ENCODE results near the gene STX10.
"Not testable (repeated sequence)": the region's sequence is repeated elsewhere in the genome, so short reads cannot be mapped to it uniquely, and the experiment has no call there.

Gene STX10, protein sequence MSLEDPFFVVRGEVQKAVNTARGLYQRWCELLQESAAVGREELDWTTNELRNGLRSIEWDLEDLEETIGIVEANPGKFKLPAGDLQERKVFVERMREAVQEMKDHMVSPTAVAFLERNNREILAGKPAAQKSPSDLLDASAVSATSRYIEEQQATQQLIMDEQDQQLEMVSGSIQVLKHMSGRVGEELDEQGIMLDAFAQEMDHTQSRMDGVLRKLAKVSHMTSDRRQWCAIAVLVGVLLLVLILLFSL

DNA sequence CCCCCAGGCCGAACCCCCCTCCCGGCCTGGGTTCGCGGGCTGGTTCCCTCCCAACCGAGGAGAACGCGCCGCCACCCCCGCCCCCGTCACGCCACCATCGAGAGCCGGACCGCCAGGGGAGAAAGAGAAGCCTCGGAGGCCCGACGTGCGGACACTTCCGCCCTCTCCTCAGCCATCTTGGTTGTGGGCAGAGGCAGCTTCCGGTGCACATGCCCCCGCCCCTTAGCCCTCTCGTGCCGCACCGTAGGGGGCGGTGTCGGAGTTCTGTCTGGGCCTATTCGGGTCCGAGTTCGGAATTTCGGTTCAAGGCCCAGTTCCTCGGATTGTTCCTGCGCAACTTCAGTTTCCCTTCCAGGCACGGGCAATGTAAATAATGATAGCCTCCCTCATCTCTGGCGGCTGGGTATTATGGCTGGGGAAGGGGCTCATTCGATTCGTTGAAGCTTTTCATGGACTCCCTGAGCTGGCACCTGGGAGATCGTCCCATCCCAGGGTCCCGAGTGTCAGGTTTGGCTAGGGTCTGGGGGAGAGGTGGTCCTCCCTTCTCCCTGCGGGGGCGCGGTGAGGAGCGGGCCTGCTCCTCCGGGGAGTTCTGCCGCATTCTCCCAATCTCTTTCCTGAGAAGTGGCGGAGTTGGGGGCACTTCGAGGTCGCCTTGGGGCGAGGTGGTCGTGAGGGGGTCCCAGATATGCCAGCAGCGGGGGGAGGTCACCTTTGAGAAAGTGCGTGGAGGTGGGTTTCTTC is at the start of gene STX10, which contains the start of gene IER2:
STX10 (minus strand) TSS at position 189 of the 744 bp plus-strand sequence. CDS start 202 bp downstream, outside the sequence.
IER2 (plus strand) TSS at position 225 of the 744 bp plus-strand sequence. CDS start 2,776 bp downstream, outside the sequence.
- peak; percentile 97 for DNase-seq (ENCODE audit: low read depth, low spot score)

DNA sequence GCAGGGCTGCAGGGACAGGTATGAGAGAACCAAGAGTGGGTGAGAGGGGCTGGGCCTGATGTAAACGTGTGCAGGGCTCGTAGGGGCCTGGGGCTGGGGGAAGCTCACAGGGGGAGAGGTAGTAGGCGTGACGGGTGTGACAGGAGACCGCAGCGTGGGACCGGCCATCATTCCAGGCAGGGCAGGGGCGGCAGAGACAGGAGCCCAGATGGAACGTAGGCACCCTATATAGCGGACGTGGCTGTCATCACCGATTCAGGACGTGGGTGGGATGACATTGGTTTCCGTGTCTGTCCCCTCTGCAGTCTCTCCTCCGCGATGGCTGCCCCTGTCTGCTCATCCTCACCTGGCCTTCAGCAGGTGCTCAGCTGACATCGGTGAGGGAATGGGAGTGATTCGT is 48.5 kb upstream of the STX10 start:
- no peak for DNase-seq (ENCODE audit: low read depth, low spot score)

DNA sequence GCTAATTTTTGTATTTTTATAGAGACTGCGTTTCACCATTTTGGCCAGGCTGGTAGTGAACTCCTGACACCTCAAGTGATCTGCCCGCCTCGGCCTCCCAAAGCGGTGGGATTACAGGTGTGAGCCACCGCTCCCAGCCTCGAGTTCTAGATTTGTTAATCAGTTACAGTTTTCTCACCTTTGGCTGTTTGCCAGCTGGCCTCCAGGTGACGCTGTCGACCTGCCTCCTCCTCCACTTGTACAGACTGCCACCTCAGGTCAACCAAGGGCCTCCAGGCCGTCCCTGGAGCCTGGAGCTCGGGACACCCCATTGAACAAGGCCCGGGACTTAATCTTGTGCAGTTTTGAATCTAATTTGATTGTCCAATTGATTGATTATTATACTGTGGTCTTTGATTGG is 45.5 kb upstream of the STX10 start:
- no peak for DNase-seq (ENCODE audit: low read depth, low spot score)

DNA sequence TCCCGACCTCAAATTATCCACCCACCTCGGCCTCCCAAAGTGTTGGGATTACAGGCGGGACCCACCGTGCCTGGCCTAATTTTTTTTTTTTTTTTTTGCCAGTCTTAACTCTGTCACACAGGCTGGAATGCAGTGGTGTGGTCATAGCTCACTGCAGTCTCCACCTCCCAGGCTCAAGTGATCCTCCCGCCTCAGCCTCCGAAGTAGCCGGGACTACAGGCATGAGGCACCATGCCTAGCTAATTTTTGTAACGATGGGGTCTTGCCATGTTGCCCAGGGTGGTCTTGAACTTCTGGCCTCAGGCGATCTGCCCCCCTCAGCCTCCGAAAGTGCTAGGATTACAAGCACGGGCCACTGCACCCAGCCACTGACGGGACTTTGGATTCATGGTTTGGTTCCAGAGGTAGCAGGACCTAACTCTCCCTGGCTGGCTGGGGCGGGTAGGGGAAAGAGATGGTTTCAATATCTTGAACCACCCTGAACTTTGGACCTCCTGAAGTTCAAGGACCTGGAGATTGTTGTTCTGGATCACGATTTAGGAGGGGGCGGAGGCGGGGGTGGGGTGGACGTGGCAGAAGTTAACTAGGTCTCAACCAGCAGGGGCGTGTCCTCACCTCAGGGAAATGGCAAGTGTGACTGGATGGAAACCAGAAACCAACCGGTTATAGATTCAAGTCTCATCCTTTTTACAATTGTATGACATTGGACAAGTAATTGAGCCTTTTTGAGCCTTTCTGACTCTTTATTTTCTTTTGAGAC is 40.8 kb upstream of the STX10 start:
- DNase-seq (ENCODE audit: low read depth, low spot score), result no peak

DNA sequence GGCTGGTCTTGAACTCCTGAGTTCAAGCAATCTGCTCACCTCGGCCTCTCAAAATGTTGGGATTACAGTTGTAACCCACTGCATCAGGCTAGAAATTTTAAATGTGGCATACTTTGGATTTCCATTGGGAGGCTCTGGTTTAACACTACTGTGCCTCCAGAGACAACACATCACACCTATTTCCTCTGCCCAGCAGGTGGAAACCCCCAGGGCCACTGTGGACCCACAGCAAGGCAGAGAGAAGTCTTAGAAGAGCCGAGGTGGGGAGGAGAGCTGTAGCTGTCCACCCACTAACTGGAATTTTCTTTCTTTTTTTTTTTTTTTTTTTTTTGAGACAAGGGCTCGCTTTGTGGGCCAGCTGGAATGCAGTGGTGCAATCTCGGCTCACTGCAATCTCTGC is 39.4 kb upstream of the STX10 start:
- no peak for DNase-seq (ENCODE audit: low read depth, low spot score)

DNA sequence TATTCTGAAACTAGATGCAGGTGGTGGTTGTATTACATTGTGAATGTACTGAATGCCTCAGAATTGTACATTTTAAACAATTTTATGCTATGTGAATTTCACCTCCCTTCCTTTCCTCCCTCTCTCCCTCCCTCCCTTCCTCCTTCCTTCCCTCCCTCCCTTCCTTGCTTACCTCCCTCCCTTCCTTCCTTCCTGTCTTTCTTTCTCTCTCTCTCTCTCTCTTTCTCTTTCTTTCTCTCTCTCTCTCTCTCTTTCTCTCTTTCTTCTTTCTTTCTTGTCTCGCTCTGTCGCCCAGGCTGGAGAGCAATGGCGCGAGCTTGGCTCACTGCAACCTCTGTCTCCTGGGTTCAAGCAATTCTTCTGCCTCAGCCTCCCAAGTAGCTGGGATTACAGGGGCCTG is 37.2 kb upstream of the STX10 start:
- DNase-seq (ENCODE audit: low read depth, low spot score), result no peak

DNA sequence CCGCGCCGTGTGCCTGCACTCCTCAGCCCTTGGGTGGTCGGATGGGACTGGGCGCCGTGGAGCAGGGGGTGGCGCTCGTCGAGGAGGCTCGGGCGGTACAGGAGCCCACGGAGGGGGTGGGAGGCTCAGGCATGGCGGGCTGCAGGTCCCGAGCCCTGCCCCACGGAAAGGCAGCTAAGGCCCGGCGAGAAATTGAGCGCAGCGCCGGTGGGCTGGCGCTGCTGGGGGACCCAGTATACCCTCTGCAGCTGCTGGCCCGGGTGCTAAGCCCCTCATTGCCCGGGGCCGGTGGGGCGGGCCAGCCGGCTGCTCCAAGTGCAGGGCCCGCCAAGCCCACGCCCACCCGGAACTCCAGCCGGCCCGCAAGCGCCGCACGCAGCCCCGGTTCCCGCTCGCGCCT is 36.5 kb upstream of the STX10 start:
- DNase-seq (ENCODE audit: low read depth, low spot score), result not testable (repeated sequence)

DNA sequence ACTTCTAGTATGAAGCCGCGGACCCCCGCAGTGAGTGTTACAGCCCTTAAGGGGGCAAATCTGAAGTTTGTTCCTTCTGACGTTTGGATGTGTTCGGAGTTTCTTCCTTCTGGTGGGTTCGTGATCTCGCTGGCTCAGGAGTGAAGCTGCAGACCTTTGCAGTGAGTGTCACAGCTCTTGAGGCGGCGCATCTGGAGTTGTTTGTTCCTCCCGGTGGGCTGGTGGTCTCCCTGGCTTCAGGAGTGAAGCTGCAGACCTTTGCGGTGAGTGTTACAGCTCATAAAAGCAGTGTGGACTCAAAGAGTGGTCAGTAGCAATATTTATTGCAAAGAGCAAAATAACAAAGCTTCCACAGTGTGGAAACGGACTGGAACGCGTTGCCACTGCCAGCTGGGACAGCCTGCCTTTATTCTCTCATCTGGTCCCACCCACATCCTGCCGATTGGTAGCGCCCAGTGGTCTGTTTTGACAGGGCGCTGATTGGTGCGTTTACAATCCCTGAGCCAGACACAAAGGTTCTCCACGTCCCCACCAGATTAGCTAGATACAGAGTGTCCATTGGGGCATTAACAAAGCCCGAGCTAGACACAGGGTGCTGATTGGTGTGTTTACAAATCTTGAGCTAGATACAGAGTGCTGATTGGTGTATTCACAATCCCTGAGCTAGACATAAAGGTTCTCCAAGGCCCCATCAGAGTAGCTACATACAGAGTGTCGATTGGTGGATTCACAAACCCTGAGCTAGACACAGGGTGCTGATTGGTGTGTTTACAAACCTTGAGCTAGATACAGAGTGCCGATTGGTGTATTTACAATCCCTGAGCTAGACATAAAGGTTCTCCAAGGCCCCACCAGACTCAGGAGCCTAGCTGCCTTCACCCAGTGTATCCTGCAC is 35.8 kb upstream of the STX10 start:
- not testable (repeated sequence) for DNase-seq (ENCODE audit: low read depth, low spot score)

DNA sequence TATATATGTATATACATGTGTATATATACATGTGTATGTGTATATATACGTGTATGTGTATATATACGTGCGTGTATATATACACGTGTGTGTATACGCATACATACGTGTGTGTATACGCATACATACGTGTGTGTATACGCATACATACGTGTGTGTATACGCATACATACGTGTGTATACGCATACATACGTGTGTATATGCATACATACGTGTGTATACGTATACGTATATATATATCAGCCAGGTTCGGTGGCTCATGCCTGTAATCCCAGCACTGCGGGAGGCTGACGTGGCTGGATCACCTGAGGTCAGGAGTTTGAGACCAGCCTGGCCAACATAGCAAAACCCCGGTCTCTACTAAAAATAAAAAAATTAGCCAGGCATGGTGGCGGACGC is 34.8 kb upstream of the STX10 start:
- DNase-seq (ENCODE audit: low read depth, low spot score), result not testable (repeated sequence)

DNA sequence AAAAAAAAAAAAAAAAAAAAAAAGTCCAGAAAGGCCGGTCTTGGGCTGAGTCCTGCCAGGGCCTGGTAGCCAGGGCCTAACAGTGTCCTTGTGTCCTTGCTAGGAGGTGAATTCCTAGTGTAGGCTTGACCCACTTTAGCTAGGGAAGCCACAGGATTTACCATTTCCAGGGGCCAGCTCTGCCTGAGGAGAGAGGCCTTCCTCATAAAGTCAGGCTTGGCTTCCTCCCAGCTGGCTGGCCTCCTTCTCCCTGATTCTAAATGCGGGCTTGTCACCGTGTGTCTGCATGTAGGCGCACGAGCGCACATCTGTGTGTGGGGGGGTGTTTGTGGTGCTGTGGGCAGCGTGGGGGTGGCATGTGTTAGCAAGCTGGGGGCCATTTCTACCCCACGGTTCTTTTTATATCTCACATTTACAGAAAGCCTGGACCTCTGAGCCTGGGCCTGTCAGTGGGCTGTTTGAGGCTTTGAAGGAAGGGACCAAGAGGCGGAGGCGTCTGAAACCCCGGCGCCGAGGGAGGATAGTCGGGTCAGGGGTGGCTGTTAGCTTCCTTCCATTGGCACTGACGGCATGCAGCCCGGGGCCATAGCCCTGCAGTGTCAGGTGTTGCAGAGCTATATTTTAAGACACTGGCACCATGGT is 31.7 kb upstream of the STX10 start:
- peak; percentile 75 for DNase-seq (ENCODE audit: low read depth, low spot score)

DNA sequence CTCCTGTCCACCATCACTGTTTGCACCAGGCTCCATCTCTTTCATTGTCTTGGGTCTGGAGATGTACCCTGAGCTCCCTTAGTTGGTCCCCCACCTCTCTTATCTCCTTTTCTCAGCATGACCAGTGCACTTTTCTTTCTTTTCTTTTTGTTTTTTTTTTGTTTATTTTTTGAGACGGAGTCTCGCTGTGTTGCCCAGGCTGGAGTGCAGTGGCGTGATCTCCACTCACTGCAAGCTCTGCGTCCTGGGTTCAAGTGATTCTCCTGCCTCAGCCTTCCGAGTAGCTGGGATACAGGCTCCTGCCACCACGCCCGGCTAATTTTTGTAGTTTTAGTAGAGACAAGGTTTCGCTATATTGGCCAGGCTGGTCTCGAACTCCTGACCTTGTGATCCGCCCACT is 28.1 kb upstream of the STX10 start:
- not testable (repeated sequence) for DNase-seq (ENCODE audit: low read depth, low spot score)

DNA sequence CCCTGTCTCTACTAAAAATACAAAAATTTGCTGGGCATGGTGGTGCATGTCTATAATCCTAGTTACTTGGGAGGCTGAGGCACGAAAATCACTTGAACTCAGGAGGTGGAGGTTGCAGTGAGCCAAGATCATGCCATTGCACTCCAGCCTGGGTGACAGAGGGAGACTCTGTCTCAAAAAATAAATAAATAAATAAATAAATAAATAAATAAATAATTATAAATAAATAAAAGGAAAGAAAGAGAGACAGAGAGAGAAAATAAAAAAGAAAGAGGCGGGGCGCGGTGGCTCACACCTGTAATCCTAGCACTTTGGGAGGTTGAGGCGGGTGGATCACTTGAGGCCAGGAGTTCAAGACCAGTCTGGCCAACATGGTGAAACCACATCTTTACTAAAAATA is 27.4 kb upstream of the STX10 start:
- not testable (repeated sequence) for DNase-seq (ENCODE audit: low read depth, low spot score)

DNA sequence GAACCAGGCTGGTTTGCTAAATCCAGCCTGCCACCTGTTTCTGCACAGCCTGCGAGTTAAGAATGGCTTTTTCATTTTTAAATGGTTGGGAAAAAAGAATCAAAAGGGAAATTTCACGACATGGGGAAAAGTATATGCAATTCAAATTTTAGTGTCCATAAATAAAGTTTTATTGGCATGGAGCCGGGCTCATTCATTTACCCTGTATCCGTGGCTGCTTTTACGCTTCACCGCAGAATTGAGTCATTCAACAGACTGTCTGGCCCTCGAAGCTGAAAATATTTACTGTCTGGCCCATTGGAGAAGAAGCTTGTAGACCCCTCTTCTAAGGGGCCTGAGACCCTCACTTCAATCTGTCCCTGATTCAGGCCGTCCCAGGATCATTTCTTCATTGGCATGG is 26.2 kb upstream of the STX10 start:
- DNase-seq (ENCODE audit: low read depth, low spot score), result peak; percentile 41

DNA sequence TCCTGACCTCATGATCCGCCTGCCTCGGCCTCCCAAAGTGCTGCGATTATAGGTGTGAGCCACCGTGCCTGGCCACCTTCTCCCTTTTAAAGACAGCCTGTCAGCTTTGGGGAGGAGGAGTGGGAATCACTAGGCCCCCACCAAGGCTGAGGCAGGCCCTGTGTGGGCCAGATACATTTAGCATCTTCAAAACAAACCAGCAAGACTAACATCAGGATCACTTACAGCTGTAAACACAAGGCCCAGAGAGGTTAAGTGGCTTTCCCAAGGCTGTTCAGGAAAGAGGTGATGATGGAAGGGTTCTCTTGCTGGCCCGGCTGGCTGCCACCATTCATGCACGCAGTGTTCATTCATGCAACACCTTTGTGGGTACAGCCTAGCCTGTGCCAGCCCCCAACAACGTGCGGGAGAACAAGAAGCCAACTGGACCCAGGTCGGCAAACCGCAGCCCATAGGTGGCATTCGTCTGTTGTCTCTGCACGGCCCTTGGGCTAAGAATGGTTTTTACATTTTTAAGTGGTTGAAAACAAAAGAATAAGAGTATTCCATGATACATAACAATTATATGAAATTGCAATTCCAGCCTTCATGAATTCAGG is 23.1 kb upstream of the STX10 start:
- no peak for DNase-seq (ENCODE audit: low read depth, low spot score)

DNA sequence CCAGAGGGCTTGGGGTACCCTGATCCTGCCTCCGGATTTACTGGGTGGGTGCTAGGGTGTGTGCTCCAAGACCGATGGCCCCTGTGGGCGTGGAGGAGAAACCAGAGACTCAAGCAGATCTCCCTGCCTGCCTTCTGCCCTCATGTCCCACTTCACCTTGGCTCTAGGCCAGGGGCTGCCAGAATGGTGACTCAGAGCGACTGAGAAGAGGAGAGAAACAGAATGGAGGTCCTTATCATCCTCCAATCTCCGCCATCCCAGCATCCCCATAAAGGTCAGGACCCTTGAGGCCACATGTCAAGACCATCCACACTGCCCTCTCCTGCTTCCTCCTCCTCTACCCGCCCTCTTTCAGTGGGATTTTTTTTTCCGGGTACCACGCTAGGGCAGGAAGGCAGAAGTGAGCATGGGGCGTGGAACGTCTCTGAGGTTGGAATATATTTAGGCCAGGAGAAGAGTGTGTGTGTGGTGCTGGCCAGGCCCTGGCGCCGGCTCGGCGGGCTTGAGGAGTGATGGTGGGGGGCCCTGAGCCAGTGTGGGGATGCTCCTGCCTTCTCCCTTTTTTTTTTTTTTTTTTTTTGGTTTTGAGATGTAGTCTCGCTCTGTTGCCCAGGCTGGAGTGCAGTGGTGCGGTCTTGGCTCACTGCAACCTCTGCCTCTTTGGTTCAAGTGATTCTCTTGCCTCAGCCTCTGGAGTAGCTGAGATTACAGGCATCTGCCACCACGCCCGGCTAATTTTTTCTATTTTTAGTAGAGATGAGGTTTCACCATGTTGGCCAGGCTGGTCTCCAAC is 22.4 kb upstream of the STX10 start:
- DNase-seq (ENCODE audit: low read depth, low spot score), result peak; percentile 91

DNA sequence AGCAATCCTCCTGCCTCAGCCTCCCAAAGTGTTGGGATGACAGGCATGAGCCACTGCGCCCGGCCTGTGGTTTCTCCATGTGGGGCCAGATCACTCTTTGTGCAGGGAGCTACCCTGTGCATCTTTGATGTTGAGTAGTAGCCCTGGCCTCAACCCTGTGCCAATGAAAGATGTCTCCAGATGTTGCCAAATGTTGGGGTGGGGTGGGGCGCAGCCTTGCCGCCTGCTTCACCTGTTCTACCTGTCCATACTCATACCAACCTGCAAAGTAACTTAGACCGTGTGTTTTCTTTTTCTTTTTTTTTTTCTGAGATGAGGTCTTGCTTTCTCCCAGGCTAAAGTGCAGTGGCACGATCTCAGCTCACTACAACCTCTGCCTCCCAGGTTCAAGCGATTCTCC is 21.0 kb upstream of the STX10 start:
- DNase-seq (ENCODE audit: low read depth, low spot score), result no peak

DNA sequence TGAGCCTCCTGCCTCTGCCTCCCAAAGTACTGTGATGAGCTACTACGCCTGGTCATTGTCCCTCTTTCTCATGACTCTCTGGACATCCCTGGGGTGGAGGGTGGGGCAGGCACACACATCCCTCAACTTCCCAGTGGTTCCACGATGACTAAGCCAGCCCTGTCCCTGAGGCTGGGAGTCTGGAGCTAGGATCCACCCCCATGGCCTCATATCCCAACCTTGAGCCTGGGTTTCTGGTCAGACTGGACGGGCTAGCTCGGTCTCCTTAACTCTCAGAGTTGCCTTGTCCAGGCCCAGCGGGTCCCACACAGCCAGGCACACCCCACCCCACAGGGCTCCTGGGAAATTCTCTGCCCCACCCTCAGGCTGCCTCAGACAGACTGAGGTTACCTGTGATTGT is 19.6 kb upstream of the STX10 start:
- no peak for DNase-seq (ENCODE audit: low read depth, low spot score)

DNA sequence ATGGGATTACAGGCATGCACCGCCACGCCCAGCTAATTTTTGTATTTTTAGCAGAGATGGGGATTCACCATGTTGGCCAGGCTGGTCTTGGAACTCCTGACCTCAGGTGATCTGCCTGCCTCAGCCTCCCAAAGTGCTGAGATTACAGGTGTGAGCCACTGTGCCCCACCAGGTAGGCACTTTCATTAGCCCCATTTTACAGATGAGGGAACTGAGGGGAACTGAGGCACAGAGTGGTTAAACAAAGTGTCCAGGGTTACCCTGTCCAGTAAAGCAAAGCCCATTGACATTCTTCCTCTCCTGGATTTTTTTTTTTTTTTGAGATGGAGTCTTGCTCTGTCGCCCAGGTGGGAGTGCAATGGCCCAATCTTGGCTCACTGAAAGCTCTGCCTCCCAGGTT is 16.0 kb upstream of the STX10 start:
- DNase-seq (ENCODE audit: low read depth, low spot score), result not testable (repeated sequence)

DNA sequence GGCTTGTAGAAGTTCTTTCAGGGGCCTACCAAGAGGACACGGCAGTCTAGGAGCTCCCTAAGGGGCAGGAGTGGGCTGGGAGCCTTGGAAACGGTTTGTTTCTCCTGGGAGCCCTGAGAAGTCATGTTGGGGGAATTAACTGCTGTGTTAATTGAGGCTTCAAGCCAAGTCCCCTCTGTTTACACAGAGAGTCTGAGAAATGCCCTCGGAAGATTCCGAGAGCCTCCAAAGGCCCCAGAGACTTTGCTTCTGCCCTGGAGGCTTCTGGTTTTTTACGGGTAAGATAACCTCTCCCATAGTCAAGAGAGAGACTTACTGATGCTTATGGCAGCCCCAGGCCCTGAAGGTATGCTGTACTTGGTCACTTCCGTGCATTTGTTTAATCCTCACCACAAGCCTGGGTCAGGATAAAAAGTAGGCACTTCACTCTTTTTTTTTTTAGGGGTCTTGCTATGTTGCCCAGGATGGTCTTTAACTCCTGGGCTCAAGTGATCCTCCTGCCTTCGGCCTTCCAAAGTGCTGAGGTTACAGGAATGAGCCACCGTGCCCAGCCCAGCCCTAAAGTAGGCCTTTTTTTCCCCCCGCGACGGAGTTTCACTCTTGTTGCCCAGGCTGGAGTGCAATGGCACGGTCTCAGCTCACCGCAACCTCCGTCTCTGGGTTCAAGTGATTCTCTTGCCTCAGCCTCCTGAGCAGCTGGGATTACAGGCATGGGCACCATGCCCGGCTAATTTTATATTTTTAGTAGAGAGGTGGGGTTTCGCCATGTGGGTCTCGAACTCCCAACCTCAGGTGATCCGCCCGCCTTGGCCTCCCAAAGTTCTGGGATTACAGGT is 15.2 kb upstream of the STX10 start:
- no peak for DNase-seq (ENCODE audit: low read depth, low spot score)

All from astrocyte of the hippocampus (primary cell).